HL-60 (cell line): ENCODE results near the gene TMEM236.

ENCODE experiments used
- POLR2AphosphoS5 ChIP-seq: IDR thresholded peaks from 2 replicates; pipeline ENCODE4 v1.6.1; 2012; ENCODE audit warnings: low read depth
- SPI1 ChIP-seq: IDR thresholded peaks from 2 replicates; pipeline ENCODE4 v1.6.1; 2012; ENCODE audit warnings: low read depth, mild to moderate bottlenecking, borderline replicate concordance
- TF ChIP-seq, protein P1 (sequence below): IDR thresholded peaks from one replicate; pipeline ENCODE4 v1.5.1; 2011; ENCODE audit warnings: low read length, control low read depth, inconsistent platforms; ENCODE audit not compliant: insufficient read depth
- TF ChIP-seq, protein P2 (sequence below): IDR thresholded peaks from 2 replicates; pipeline ENCODE4 v1.6.1; 2012; ENCODE audit warnings: low read depth; ENCODE audit not compliant: insufficient replicate concordance

DNA sequence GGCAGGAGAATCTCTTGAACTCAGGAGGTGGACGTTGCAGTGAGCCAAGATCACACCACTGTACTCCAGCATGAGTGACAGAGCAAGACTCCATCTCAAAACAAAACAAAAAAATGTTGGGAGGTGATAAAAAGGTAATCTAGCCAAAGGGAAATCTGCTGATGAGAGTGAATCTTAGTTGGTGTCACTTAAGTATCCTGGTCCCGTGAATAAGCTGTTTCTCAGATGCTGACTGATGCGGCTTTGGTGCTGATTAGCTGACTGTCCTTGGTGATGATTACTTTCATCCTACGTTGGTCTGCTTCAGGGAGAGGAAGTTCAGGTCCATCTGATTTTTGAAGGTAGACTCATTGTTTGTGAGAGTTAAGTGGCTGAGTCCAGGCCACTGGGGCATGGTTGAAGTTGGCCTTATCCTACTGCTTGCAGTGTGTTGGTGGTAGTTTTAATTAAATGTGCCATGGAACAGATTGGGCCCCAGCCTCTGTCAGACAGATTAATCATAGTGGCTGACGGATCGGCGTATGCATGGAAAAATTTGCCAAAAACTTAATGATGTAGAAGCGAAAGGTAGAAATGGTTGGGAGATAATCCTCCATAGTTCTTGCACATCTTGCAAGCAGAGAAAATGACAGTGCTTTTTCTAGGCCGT, 17.4 kb upstream of the TMEM236 start:
- TF ChIP-seq, protein P1, sequence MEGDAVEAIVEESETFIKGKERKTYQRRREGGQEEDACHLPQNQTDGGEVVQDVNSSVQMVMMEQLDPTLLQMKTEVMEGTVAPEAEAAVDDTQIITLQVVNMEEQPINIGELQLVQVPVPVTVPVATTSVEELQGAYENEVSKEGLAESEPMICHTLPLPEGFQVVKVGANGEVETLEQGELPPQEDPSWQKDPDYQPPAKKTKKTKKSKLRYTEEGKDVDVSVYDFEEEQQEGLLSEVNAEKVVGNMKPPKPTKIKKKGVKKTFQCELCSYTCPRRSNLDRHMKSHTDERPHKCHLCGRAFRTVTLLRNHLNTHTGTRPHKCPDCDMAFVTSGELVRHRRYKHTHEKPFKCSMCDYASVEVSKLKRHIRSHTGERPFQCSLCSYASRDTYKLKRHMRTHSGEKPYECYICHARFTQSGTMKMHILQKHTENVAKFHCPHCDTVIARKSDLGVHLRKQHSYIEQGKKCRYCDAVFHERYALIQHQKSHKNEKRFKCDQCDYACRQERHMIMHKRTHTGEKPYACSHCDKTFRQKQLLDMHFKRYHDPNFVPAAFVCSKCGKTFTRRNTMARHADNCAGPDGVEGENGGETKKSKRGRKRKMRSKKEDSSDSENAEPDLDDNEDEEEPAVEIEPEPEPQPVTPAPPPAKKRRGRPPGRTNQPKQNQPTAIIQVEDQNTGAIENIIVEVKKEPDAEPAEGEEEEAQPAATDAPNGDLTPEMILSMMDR: no peak
- TF ChIP-seq, protein P2, sequence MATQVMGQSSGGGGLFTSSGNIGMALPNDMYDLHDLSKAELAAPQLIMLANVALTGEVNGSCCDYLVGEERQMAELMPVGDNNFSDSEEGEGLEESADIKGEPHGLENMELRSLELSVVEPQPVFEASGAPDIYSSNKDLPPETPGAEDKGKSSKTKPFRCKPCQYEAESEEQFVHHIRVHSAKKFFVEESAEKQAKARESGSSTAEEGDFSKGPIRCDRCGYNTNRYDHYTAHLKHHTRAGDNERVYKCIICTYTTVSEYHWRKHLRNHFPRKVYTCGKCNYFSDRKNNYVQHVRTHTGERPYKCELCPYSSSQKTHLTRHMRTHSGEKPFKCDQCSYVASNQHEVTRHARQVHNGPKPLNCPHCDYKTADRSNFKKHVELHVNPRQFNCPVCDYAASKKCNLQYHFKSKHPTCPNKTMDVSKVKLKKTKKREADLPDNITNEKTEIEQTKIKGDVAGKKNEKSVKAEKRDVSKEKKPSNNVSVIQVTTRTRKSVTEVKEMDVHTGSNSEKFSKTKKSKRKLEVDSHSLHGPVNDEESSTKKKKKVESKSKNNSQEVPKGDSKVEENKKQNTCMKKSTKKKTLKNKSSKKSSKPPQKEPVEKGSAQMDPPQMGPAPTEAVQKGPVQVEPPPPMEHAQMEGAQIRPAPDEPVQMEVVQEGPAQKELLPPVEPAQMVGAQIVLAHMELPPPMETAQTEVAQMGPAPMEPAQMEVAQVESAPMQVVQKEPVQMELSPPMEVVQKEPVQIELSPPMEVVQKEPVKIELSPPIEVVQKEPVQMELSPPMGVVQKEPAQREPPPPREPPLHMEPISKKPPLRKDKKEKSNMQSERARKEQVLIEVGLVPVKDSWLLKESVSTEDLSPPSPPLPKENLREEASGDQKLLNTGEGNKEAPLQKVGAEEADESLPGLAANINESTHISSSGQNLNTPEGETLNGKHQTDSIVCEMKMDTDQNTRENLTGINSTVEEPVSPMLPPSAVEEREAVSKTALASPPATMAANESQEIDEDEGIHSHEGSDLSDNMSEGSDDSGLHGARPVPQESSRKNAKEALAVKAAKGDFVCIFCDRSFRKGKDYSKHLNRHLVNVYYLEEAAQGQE: no peak
- TF ChIP-seq POLR2AphosphoS5: no peak
- TF ChIP-seq SPI1: no peak
